Pancreas (tissue), 10 donors: ENCODE measurements around the gene DDX24. TPM values are rescaled to one million over a fixed set of nuclear protein-coding genes. Genes with fewer than 3 reads are reported as not detected.
A peak's percentile ranks its signal among the peaks of the same experiment; 100 is the strongest.

Experiments
- ATAC-seq, 4 donors: fragments of 200-7000 bp; cut with Tn5 transposase; one replicate each; pipeline versions ENCODE4 v1.8.0 to v1.9.1; 2020; ENCODE audit warnings: mild to moderate bottlenecking in 4 of 4, moderate library complexity in 4 of 4
- DNase-seq, 6 donors: peaks; one replicate each; pipeline ENCODE4 v3.0.0-alpha.2; 2020
- FAIRE-seq: peaks from 2 replicates; lab custom pipeline; 2012; peaks lifted over from hg19 to GRCh38; lab: Jason Lieb, UNC
- H3K27ac ChIP-seq, 4 donors: fragments of 200-600 bp; sonication (generic); 1 replicate in 3 of 4; 2 replicates in 1 of 4; pipeline versions ENCODE4 v1.5.0 to v1.8.0; 2020
- H3K27me3 ChIP-seq, 4 donors: fragments of 200-600 bp; one replicate each; pipeline ENCODE4 v1.8.0; 2021
- H3K36me3 ChIP-seq, 3 donors: fragments of 200-600 bp; sonication (generic) in 1 of 3; one replicate each; pipeline versions ENCODE4 v1.5.0 to v1.8.0; 2020 to 2021
- H3K4me1 ChIP-seq, 3 donors: fragments of 200-600 bp; one replicate each; pipeline ENCODE4 v1.8.0; 2021
- H3K4me3 ChIP-seq, 4 donors: fragments of 200-600 bp; sonication (generic) in 2 of 4; one replicate each; pipeline versions ENCODE4 v1.5.0 to v1.8.0; 2020 to 2021
- H3K9me3 ChIP-seq, 4 donors: fragments of 200-600 bp; one replicate each; pipeline ENCODE4 v1.8.0; 2021
- CTCF ChIP-seq, 4 donors: fragments of 200-600 bp; sonication (generic) in 3 of 4; IDR thresholded peaks; one replicate each; pipeline versions ENCODE4 v1.5.0 to v1.8.0; 2021; ENCODE audit warnings: antibody characterized with exemption in 4 of 4
- WGBS, 2 donors: extraction: QIAGEN DNeasy Blood & Tissue Kit; methylation state at CpG; one replicate each; pipeline ENCODE4 v1.1.7; 2013; 5-methylcytosine and 5-hydroxymethylcytosine counted together
- intact Hi-C, 3 donors: fragments of 100-400 bp; cut with DNase I; formaldehyde crosslinking; loops; one replicate each; pipeline versions ENCODE4 v1.11.1 to v1.14.2; 2022
- polyA plus RNA-seq, 2 donors: library from polyadenylated mRNA; stranded (reverse); fragments of 200-250 nt; gene quantifications; one replicate each; pipeline ENCODE4 v1.2.3, GENCODE V29; 2013
- total RNA-seq, 6 donors: library from RNA; stranded (reverse); fragmentation: NEBNext Ultra II Directional in 4 of 6; extraction: Animal tissue kit (Norgen Biotek cat#: 25700) in 4 of 6; gene quantifications; one replicate each; pipeline versions ENCODE4 v1.2.1 to v1.2.4, GENCODE V29; 2021 to 2023
- donor health status: healthy with polysubstance abuse.
- donor health status: DM: no; HTN: no; CAD: no; lungs with moderate emphysema.
- donor health status: DM: no; HTN: no; CAD: no.
- donor health status: control.
- donor health status: control.
- donor health status: Bipolar disorder and iron deficiency.
- donor health status: DM: yes; HTN: yes; CAD: no.
- donor health status: DM: no; HTN: no; CAD: no.
- donor health status: DM: no; HTN: no; CAD: no.
- donor health status: DM: yes; HTN: yes; CAD: no.

The DDX24 gene
- total and polyA plus RNA-seq, 8 donors, result 55.9 to 111 (median 68.1) TPM

- Histone ChIP-seq H3K36me3 (no peaks in the 10 kb centered on the region), H3K4me1 (peaks cover 0 to 4% (median 0%) of the 10 kb centered on the region in 3 donors), H3K9me3 (no peaks in the 10 kb centered on the region), H3K27ac (no peak overlapping the region), H3K27me3 (no peaks in the 10 kb centered on the region), H3K4me3 (no peak overlapping the region)
- no peak for TF ChIP-seq CTCF (IDR thresholded peaks at IDR 0.05)
- DNase-seq (no peak), FAIRE-seq (no peak), ATAC-seq (no peak)
- intact Hi-C loops, result no loop called here
- WGBS, 2 donors, result 78 to 83% methylated on average over 4 of the region's 4 CpGs
These were observed 51.7 kb downstream of the DDX24 start for GRCh38 chr14:94029265-94029664.

- Histone ChIP-seq H3K36me3 (no peaks in the 10 kb centered on the region), H3K27ac (no peak overlapping the region), H3K4me3 (no peak overlapping the region), H3K27me3 (no peaks in the 10 kb centered on the region), H3K9me3 (no peaks in the 10 kb centered on the region), H3K4me1 (peaks cover 0 to 4% (median 0%) of the 10 kb centered on the region in 3 donors)
- no peak for TF ChIP-seq CTCF (IDR thresholded peaks at IDR 0.05)
- DNase-seq, result no peak
- intact Hi-C loops, result no loop called here
- 73 to 86% methylated on average over 4 of the region's 4 CpGs for WGBS, 2 donors
- ATAC-seq, result no peak
- FAIRE-seq, result no peak
These were observed 52.6 kb downstream of the DDX24 start for GRCh38 chr14:94028450-94028826.

GRCh38 chr14:94027566-94028449 is 53.2 kb downstream of the DDX24 start:
- DNase-seq (peak in 1 of 6 donors; percentile 67), ATAC-seq (no peak), FAIRE-seq (no peak)
- Histone ChIP-seq H3K9me3 (no peaks in the 10 kb centered on the region), H3K4me1 (peaks cover 0 to 4% (median 0%) of the 10 kb centered on the region in 3 donors), H3K27ac (no peak overlapping the region), H3K27me3 (no peaks in the 10 kb centered on the region), H3K36me3 (no peaks in the 10 kb centered on the region), H3K4me3 (no peak overlapping the region)
- 82 to 87% methylated on average over 14 of the region's 14 CpGs for WGBS, 2 donors
- intact Hi-C loops, result no loop called here
- no peak for TF ChIP-seq CTCF (IDR thresholded peaks at IDR 0.05)

GRCh38 chr14:94026889-94027469 is 54.0 kb downstream of the DDX24 start:
- H3K27ac ChIP-seq, result no peak overlapping the region
- no peaks in the 10 kb centered on the region for H3K36me3 ChIP-seq
- FAIRE-seq, result no peak
- peaks cover 0 to 4% (median 0%) of the 10 kb centered on the region in 3 donors for H3K4me1 ChIP-seq
- WGBS, 2 donors, result 42 to 44% methylated on average over 17 of the region's 17 CpGs
- no peaks in the 10 kb centered on the region for H3K27me3 ChIP-seq
- DNase-seq, result peak in 2 of 6 donors; percentile 44 to 69
- peak overlapping the region; percentile 40 to 80 (median 68) for H3K4me3 ChIP-seq
- no peak for ATAC-seq
- no peak for TF ChIP-seq CTCF (IDR thresholded peaks at IDR 0.05)
- H3K9me3 ChIP-seq, result no peaks in the 10 kb centered on the region
- intact Hi-C loops, result no loop called here
